MG63 (cell line): ENCODE results near the gene OST4. TPM values are rescaled to one million over a fixed set of nuclear protein-coding genes. Genes with fewer than 3 reads are reported as not detected.
"Not testable (repeated sequence)": the region's sequence is repeated elsewhere in the genome, so short reads cannot be mapped to it uniquely, and the experiment has no call there.

Experiments
- DNase-seq: peaks from one replicate; pipeline ENCODE4 v3.0.0-alpha.2; 2020
- H3K27me3 ChIP-seq: fragments of 250-450 bp; sonication (Bioruptor Pico); 2 replicates; pipeline ENCODE4 v1.5.1; 2020; ENCODE audit warnings: mild to moderate bottlenecking, moderate library complexity
- H3K36me3 ChIP-seq: fragments of 250-450 bp; sonication (Bioruptor Pico); 2 replicates; pipeline ENCODE4 v1.5.1; 2020; ENCODE audit warnings: mild to moderate bottlenecking, moderate library complexity
- H3K4me3 ChIP-seq: fragments of 250-450 bp; sonication (Bioruptor Pico); 2 replicates; pipeline ENCODE4 v1.5.1; 2020; ENCODE audit warnings: mild to moderate bottlenecking, moderate library complexity
- H3K9me3 ChIP-seq: fragments of 250-450 bp; sonication (Bioruptor Pico); 2 replicates; pipeline ENCODE4 v1.5.1; 2020; ENCODE audit warnings: mild to moderate bottlenecking, moderate library complexity
- total RNA-seq: library from RNA; depleted of rRNA; stranded (reverse); fragments of >200 nt; shearing (Covaris generic); gene quantifications from 2 replicates; pipeline ENCODE4 v1.2.3, GENCODE V29; 2014; ENCODE audit warnings: low replicate concordance; rRNA removed

OST4 gene
- total RNA-seq: 260 and 483 TPM in 2 replicates

GRCh38 chr2:27071277-27071989 lies at the start of gene OST4:
Gene OST4, minus strand, starts transcription at chr2:27071654.
- peak within 1 kb of the TSS; percentile 92 for H3K4me3 ChIP-seq
- H3K9me3 ChIP-seq: no peaks in the 10 kb centered on the region
- DNase-seq: peak; percentile 94
- H3K36me3 ChIP-seq: peaks cover 33% of the 10 kb centered on the region
- H3K27me3 ChIP-seq: no peaks in the 10 kb centered on the region

DNA sequence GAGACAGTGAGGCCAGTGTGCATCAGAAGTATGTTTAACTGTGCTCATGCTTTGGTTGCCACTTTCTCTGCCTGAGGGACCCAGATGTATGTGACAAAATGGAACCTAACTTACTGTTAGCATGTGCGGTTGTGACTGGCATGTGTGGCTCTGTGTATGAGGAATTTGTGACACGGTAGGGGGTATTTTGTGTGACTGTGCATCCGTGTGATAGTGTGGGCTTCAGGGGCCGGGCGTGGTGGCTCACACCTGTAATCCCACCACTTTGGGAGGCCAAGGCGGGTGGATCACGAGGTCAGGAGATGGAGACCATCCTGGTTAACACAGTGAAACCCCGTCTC lies 47.8 kb upstream of the OST4 start:
- peak overlapping the region; percentile 40 for H3K4me3 ChIP-seq
- not testable (repeated sequence) for H3K36me3 ChIP-seq, DNase-seq, H3K9me3 ChIP-seq, H3K27me3 ChIP-seq

- H3K27me3 ChIP-seq: no peaks in the 10 kb centered on the region
- H3K9me3 ChIP-seq: no peaks in the 10 kb centered on the region
- DNase-seq: peak; percentile 57
- H3K4me3 ChIP-seq: peak within 1 kb of the TSS; percentile 56
- no peaks in the 10 kb centered on the region for H3K36me3 ChIP-seq
These were observed 47.3 kb upstream of the OST4 start, which contains the start of gene CGREF1 for GRCh38 chr2:27118525-27119329. Gene CGREF1, minus strand, starts transcription at chr2:27119128. Its CDS starts 14,762 bp downstream, at chr2:27104366.

DNA sequence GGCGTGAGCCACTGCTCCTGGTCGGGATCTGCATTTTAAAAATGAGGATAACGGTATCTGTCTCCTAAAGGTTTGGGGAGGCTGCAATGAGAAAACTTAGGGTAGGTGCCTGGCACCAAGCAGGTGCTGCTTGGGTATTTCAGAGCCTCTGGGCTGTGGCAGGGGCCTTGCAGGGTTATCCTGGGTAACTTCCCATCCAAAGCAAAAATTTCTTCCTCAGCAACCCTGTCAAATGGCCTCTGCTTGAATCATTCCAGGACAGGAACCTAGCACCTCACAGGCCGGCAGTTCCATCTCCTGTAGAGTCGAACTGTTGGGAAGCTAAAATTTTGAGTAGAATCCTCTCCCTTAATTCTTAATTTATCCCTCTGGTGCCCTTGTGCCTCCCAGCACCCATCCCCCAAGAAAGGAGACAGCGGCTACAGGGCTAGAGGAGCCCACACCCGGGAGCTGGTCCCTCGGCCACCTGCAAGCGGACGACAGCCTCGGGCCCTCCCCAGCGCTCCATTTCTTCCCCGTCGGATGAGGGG lies 46.6 kb upstream of the OST4 start:
- DNase-seq: no peak
- Histone ChIP-seq H3K36me3 (no peaks in the 10 kb centered on the region), H3K27me3 (no peaks in the 10 kb centered on the region), H3K9me3 (no peaks in the 10 kb centered on the region), H3K4me3 (peak overlapping the region; percentile 56)

GRCh38 chr2:27115519-27115918 lies 44.1 kb upstream of the OST4 start:
- Histone ChIP-seq H3K4me3 (no peak overlapping the region), H3K9me3 (no peaks in the 10 kb centered on the region), H3K27me3 (no peaks in the 10 kb centered on the region), H3K36me3 (no peaks in the 10 kb centered on the region)
- no peak for DNase-seq

DNA sequence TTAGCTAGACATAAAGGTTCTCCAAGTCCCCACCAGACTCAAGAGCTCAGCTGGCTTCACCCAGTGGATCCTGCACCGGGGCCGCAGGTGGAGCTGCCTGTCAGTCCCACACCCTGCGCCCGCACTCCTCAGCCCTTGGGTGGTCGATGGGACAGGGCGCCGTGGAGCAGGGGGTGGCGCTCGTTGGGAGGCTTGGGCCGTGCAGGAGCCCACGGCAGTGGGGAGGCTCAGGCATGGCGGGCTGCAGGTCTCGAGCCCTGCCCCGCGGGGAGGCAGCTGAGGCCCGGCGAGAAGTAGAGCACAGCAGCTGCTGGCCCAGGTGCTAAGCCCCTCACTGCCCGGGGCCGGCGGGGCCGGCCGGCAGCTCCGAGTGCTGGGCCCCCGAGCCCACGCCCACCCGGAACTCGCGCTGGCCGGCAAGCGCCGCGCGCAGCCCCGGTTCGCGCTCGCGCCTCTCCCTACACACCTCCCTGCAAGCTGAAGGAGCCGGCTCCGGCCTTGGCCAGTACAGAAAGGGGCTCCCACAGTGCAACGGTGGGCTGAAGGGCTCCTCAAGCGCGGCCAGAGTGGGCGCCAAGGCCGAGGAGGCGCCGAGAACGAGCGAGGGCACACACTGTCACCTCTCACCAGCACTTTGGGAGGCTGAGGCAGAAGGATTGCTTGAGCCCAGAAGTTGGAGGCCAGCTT lies 40.1 kb upstream of the OST4 start:
- H3K9me3 ChIP-seq, H3K4me3 ChIP-seq, H3K27me3 ChIP-seq, H3K36me3 ChIP-seq, DNase-seq: not testable (repeated sequence)

DNA sequence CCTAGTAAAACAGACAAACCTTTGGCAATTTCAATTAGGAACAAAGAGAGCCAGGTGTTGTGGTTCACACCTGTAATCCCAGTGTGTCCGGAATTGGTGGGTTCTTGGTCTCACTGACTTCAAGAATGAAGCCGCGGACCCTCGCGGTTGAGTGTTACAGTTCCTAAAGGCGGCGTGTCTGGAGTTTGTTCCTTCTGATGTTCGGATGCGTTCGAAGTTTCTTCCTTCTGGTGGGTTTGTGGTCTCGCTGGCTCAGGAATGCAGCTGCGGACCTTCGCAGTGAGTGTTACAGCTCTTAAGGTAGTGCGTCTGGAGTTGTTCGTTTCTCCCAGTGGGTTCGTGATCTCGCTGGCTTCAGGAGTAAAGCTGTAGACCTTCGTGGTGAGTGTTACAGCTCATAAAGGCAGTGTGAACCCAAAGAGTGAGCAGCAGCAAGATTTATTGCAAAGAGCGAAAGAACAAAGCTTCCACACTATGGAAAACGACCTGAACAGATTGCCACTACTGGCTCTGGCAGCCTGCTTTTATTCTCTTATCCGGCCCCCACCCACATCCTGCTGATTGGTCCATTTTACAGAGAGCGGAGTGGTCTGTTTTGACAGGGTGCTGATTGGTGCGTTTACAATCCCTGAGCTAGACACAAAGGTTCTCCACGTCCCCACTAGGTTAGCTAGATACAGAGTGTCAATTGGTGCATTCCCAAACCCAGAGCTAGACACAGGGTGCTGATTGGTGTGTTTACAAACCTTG lies 39.3 kb upstream of the OST4 start:
- H3K4me3 ChIP-seq, H3K27me3 ChIP-seq, H3K36me3 ChIP-seq, H3K9me3 ChIP-seq, DNase-seq: not testable (repeated sequence)

DNA sequence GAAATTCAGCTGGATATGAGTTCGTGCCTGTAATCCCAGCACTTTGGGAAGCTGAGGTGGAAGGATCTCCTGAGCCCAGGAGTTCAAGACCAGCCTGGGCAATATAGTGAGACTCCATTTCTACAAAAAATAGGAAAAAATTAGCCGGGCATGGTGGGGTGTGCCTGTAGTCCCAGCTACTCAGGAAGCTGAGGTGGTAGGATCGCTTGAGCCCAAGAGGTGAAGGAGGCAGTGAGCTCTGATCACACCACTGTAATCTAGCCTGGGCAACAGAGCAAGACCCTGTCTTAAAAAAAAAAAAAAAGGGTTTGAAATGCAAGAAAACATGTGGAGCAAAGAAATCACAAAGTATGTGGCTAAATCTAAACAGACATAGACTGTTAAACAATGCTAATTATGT lies 37.6 kb upstream of the OST4 start:
- Histone ChIP-seq H3K4me3 (no peak overlapping the region), H3K36me3 (no peaks in the 10 kb centered on the region), H3K9me3 (no peaks in the 10 kb centered on the region), H3K27me3 (no peaks in the 10 kb centered on the region)
- no peak for DNase-seq

GRCh38 chr2:27108221-27108620 lies 36.8 kb upstream of the OST4 start:
- no peak for DNase-seq

DNA sequence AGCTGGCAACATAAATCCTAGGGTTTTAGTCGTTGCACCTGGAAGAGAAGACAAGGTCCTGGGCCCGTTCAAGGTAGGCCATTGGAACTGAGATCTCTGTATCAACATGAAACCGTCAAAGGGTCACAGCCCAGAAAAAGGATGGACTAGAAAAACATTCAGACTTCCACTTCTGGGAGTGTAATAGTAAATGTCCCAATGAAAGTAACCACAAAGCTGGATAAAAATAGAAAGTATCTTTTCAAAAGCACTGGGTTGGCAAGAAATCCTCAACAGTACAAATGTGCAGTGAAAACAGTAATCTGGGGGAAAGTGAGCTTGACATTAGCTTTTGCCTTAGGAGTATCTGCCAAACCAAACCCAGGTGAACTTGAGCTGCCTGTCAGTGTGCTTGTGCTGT lies 34.5 kb upstream of the OST4 start:
- no peak overlapping the region for H3K4me3 ChIP-seq
- no peaks in the 10 kb centered on the region for H3K27me3 ChIP-seq
- no peaks in the 10 kb centered on the region for H3K36me3 ChIP-seq
- no peaks in the 10 kb centered on the region for H3K9me3 ChIP-seq
- no peak for DNase-seq

More at GRCh38 chr2:27108221-27108620, 36.8 kb upstream of the OST4 start:
- H3K36me3 ChIP-seq: no peaks in the 10 kb centered on the region
- no peaks in the 10 kb centered on the region for H3K9me3 ChIP-seq
- H3K27me3 ChIP-seq: no peaks in the 10 kb centered on the region
- no peak overlapping the region for H3K4me3 ChIP-seq

- DNase-seq: no peak
- Histone ChIP-seq H3K27me3 (no peaks in the 10 kb centered on the region), H3K4me3 (no peak overlapping the region), H3K36me3 (no peaks in the 10 kb centered on the region), H3K9me3 (no peaks in the 10 kb centered on the region)
These were observed 30.9 kb upstream of the OST4 start for GRCh38 chr2:27102329-27102728.

GRCh38 chr2:27100036-27100435 lies 28.6 kb upstream of the OST4 start:
- Histone ChIP-seq H3K36me3 (no peaks in the 10 kb centered on the region), H3K9me3 (no peaks in the 10 kb centered on the region), H3K27me3 (no peaks in the 10 kb centered on the region), H3K4me3 (no peak overlapping the region)
- no peak for DNase-seq

GRCh38 chr2:27099334-27099955 lies 28.0 kb upstream of the OST4 start:
- Histone ChIP-seq H3K9me3 (no peaks in the 10 kb centered on the region), H3K36me3 (no peaks in the 10 kb centered on the region), H3K4me3 (no peak overlapping the region), H3K27me3 (no peaks in the 10 kb centered on the region)
- DNase-seq: no peak

GRCh38 chr2:27097341-27097740 lies 25.9 kb upstream of the OST4 start:
- no peaks in the 10 kb centered on the region for H3K36me3 ChIP-seq
- no peak overlapping the region for H3K4me3 ChIP-seq
- no peaks in the 10 kb centered on the region for H3K9me3 ChIP-seq
- no peak for DNase-seq
- no peaks in the 10 kb centered on the region for H3K27me3 ChIP-seq

DNA sequence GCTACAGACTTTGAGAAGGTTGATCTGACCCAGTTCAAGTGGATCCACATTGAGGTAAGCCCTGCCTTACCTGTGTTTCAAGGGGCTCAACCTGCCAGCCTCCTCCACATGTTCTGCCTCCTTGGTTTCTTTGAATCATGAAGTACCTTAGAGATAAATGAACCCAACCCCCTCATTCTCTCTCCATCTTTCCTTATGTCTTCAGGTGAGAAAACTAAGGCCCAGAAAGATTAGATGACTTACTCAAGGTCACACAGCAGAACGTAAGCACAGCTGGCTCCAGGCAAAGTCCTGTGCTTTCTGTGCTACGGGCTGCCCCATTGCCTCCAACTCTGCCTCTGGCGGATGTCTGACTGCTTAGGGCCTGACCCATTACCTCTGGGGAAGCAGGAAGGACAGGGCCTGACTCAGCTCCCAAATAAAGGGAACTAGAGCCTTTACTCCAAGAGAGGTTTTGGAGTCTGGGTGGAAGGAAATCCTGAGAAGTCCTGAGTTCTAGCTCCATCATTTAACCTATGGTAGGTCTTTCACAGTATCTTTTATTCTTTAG lies 25.4 kb upstream of the OST4 start:
- Histone ChIP-seq H3K4me3 (no peak overlapping the region), H3K9me3 (no peaks in the 10 kb centered on the region), H3K27me3 (no peaks in the 10 kb centered on the region), H3K36me3 (no peaks in the 10 kb centered on the region)
- no peak for DNase-seq
